A549 treated with ZK216348 at 1 μM for 4 hours (cell line): Measurements from ENCODE around the gene MANSC1. TPM values are rescaled to one million over a fixed set of nuclear protein-coding genes. Genes with fewer than 3 reads are reported as not detected.

ENCODE experiments used
- total RNA-seq: library from RNA; stranded (reverse); fragments of 200-300 nt; extraction: Qiagen RNA extraction; gene quantifications from 5 replicates; pipeline ENCODE4 v1.2.3, GENCODE V29; 2022; ENCODE audit warnings: low read depth

The MANSC1 gene
- 3.6 to 4.3 TPM (median 3.7 TPM) in 5 replicates for total RNA-seq

GRCh38 chr12:12349711-12350665 lies at the start of gene MANSC1:
Gene MANSC1 (minus strand): TSS chr12:12350242. CDS start chr12:12343314, 6,928 bp downstream.

GRCh38 chr12:12356896-12357718 lies 7.1 kb upstream of the MANSC1 start, which contains the start of gene BORCS5:
Gene BORCS5 (plus strand): TSS chr12:12357078. CDS start chr12:12357452, 374 bp downstream.

Other genes with a start within 250 kb of the MANSC1 start
- gene LRP6, start 83.2 kb downstream of the MANSC1 start, total RNA-seq, result 12.6 to 21.9 TPM (median 14.9 TPM) in 5 replicates
- 10.0 to 11.7 TPM (median 10.4 TPM) in 5 replicates for gene BORCS5, start 6.8 kb upstream of the MANSC1 start, total RNA-seq
- 9.5 to 12.1 TPM (median 9.9 TPM) in 5 replicates for gene DUSP16, start 212.6 kb upstream of the MANSC1 start, total RNA-seq